Measurements from ENCODE around the gene LHX5.

DNA sequence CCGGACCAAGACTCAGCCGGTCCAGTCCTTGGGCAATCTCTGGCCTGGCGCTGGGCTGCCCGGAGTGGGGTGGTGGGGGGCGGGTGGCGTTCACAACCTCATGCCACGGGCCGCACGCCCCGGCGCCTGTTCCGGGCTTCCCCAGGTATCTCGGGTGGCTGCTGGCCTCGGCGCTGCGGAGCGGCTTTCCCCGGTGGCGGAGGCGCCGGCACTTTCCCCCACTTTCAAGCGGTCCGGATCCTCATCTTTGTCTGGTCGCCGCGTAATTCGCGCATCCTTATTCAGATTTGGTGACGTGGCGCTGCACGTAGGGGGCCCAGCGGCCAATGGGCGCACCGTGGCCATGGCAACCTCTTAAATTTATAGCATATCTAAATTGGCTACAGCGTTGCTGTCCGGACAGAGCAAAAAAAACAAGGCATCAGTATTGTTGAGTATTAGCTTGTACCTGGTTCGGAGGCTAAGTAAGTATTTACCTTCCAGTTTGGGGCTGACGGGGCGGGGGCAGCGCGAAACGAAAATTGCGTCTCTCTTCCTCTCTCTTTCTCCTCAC is at the start of gene LHX5:
- TF ChIP-seq, protein P1, sequence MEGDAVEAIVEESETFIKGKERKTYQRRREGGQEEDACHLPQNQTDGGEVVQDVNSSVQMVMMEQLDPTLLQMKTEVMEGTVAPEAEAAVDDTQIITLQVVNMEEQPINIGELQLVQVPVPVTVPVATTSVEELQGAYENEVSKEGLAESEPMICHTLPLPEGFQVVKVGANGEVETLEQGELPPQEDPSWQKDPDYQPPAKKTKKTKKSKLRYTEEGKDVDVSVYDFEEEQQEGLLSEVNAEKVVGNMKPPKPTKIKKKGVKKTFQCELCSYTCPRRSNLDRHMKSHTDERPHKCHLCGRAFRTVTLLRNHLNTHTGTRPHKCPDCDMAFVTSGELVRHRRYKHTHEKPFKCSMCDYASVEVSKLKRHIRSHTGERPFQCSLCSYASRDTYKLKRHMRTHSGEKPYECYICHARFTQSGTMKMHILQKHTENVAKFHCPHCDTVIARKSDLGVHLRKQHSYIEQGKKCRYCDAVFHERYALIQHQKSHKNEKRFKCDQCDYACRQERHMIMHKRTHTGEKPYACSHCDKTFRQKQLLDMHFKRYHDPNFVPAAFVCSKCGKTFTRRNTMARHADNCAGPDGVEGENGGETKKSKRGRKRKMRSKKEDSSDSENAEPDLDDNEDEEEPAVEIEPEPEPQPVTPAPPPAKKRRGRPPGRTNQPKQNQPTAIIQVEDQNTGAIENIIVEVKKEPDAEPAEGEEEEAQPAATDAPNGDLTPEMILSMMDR (conservative IDR thresholded peaks at IDR 0.05; ENCODE audit: low read depth, low read length) = no peak
- peak; percentile 99 for TF ChIP-seq EZH2 (IDR thresholded peaks at IDR 0.05; ENCODE audit: borderline replicate concordance, low read depth, low read length, poor library complexity, severe bottlenecking)
